Measurements from ENCODE around the gene SLC7A9. TPM values are rescaled to one million over a fixed set of nuclear protein-coding genes. Genes with fewer than 3 reads are reported as not detected.

SLC7A9 gene
- total RNA-seq, 1 donor from 2014 or later, result 0.32 TPM

- Histone ChIP-seq H3K27me3 (ENCODE audit: low read depth) (no peaks in the 10 kb centered on the region), H3K4me3 (no peak overlapping the region), H3K27ac (no peak overlapping the region), H3K9me3 (peaks cover 8% of the 10 kb centered on the region), H3K4me1 (no peaks in the 10 kb centered on the region), H3K36me3 (no peaks in the 10 kb centered on the region)
- TF ChIP-seq, protein P1, sequence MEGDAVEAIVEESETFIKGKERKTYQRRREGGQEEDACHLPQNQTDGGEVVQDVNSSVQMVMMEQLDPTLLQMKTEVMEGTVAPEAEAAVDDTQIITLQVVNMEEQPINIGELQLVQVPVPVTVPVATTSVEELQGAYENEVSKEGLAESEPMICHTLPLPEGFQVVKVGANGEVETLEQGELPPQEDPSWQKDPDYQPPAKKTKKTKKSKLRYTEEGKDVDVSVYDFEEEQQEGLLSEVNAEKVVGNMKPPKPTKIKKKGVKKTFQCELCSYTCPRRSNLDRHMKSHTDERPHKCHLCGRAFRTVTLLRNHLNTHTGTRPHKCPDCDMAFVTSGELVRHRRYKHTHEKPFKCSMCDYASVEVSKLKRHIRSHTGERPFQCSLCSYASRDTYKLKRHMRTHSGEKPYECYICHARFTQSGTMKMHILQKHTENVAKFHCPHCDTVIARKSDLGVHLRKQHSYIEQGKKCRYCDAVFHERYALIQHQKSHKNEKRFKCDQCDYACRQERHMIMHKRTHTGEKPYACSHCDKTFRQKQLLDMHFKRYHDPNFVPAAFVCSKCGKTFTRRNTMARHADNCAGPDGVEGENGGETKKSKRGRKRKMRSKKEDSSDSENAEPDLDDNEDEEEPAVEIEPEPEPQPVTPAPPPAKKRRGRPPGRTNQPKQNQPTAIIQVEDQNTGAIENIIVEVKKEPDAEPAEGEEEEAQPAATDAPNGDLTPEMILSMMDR (IDR thresholded peaks at IDR 0.05), result no peak
- ATAC-seq (no peak), DNase-seq (no peak)
- intact Hi-C loops (cut with DNase I), result no loop called here
Measured at GRCh38 chr19:32781280-32781679, 88.3 kb downstream of the SLC7A9 start.

Other genes starting within 250 kb of the SLC7A9 start
- 44.5 TPM for gene ANKRD27, start 194.6 kb downstream of the SLC7A9 start, total RNA-seq
- gene RGS9BP, start 193.9 kb downstream of the SLC7A9 start, total RNA-seq, result 2.1 TPM
- 18.5 TPM for gene NUDT19, start 177.9 kb downstream of the SLC7A9 start, total RNA-seq
- gene TDRD12, start 150.0 kb downstream of the SLC7A9 start, total RNA-seq, result not detected
- 19.8 TPM for gene CEP89, start 102.2 kb upstream of the SLC7A9 start, total RNA-seq
- gene FAAP24, start 102.5 kb upstream of the SLC7A9 start, total RNA-seq, result 2.9 TPM
- gene RHPN2, start 195.1 kb upstream of the SLC7A9 start, total RNA-seq, result 7.7 TPM
- gene GPATCH1, start 211.4 kb upstream of the SLC7A9 start, total RNA-seq, result 8.4 TPM

Data from lower lobe of right lung (tissue), 2 donors.